ENCODE results near the gene HMCN1. TPM values are rescaled to one million over a fixed set of nuclear protein-coding genes. Genes with fewer than 3 reads are reported as not detected.

HMCN1 gene
- total RNA-seq, 3 donors from 2014 or later, result 2.0 to 8.6 (median 3.4) TPM

GRCh38 chr1:186220067-186220466, 485.9 kb downstream of the HMCN1 start:
- Histone ChIP-seq H3K36me3 (ENCODE audit: low read depth) (no peaks in the 10 kb centered on the region), H3K4me1 (ENCODE audit: low read depth) (no peaks in the 10 kb centered on the region), H3K4me3 (no peak overlapping the region), H3K9me3 (no peaks in the 10 kb centered on the region)
- DNase-seq (no peak), ATAC-seq (no peak)
- intact Hi-C loops (cut with DNase I, micrococcal nuclease), result no loop called here
- TF ChIP-seq, protein P1, sequence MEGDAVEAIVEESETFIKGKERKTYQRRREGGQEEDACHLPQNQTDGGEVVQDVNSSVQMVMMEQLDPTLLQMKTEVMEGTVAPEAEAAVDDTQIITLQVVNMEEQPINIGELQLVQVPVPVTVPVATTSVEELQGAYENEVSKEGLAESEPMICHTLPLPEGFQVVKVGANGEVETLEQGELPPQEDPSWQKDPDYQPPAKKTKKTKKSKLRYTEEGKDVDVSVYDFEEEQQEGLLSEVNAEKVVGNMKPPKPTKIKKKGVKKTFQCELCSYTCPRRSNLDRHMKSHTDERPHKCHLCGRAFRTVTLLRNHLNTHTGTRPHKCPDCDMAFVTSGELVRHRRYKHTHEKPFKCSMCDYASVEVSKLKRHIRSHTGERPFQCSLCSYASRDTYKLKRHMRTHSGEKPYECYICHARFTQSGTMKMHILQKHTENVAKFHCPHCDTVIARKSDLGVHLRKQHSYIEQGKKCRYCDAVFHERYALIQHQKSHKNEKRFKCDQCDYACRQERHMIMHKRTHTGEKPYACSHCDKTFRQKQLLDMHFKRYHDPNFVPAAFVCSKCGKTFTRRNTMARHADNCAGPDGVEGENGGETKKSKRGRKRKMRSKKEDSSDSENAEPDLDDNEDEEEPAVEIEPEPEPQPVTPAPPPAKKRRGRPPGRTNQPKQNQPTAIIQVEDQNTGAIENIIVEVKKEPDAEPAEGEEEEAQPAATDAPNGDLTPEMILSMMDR (IDR thresholded peaks at IDR 0.05), result no peak

- Histone ChIP-seq H3K9me3 (no peaks in the 10 kb centered on the region), H3K4me3 (no peak overlapping the region), H3K4me1 (ENCODE audit: low read depth) (no peaks in the 10 kb centered on the region), H3K36me3 (ENCODE audit: low read depth) (no peaks in the 10 kb centered on the region)
- intact Hi-C loops (cut with DNase I, micrococcal nuclease), result no loop called here
- DNase-seq (no peak), ATAC-seq (no peak)
- TF ChIP-seq, protein P1 (IDR thresholded peaks at IDR 0.05), result no peak
These were observed 486.7 kb downstream of the HMCN1 start for GRCh38 chr1:186220911-186221310.

DNA sequence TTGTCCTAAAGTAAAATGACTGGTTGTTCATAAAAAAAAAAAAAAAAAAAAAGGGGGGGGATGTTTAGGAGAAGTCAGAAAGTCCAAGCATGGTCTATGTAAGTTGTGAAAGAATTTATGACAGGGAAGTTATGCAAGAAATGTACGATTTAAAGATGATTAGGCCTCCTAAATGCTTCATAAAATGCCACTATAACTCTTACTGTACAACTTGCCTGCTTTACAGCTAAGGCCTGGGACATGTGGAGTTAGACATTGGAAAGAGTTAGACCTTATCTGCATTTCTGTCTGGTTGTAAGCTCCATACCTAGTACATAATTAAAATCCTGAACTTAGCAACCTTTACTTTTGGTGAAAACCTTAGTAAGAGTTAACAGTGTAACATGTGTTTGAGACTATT, 490.9 kb downstream of the HMCN1 start:
- Histone ChIP-seq H3K4me1 (ENCODE audit: low read depth) (no peaks in the 10 kb centered on the region), H3K4me3 (no peak overlapping the region), H3K9me3 (no peaks in the 10 kb centered on the region), H3K36me3 (ENCODE audit: low read depth) (no peaks in the 10 kb centered on the region)
- TF ChIP-seq, protein P1 (IDR thresholded peaks at IDR 0.05), result no peak
- intact Hi-C loops (cut with DNase I, micrococcal nuclease), result no loop called here
- DNase-seq (no peak), ATAC-seq (no peak)

DNA sequence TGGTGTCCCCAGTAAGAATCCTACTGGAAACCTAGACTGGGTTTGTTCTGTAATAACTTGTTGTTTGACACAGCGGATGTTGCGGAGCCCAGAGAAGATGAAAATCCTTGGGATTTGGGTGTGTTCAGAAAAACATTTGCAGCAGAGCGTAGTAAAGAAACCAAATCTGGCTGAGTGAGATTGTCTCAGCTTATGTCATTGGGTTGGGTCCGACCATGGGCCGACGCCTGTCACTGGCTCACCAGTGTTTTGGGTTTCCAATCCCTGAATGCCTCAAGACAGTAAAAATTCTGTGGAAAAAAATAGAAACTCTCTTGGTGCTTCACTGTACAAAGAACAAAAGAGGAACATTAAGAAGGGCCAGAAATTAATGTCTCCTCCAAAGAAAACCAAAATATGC, 494.6 kb downstream of the HMCN1 start:
- Histone ChIP-seq H3K9me3 (no peaks in the 10 kb centered on the region), H3K4me1 (ENCODE audit: low read depth) (no peaks in the 10 kb centered on the region), H3K4me3 (no peak overlapping the region), H3K36me3 (ENCODE audit: low read depth) (no peaks in the 10 kb centered on the region)
- ATAC-seq, result no peak
- intact Hi-C loops (cut with DNase I, micrococcal nuclease), result loop anchor here in 1 of 2 donors (2.0 kb wide), 1 partner anchor 76 kb away; no protein-coding TSS in a partner anchor
- DNase-seq, result no peak
- TF ChIP-seq, protein P1 (IDR thresholded peaks at IDR 0.05), result no peak

GRCh38 chr1:186231861-186232436, 497.8 kb downstream of the HMCN1 start:
- TF ChIP-seq, protein P1 (IDR thresholded peaks at IDR 0.05), result no peak
- no peaks in the 10 kb centered on the region for H3K4me1 ChIP-seq (ENCODE audit: low read depth)
- intact Hi-C loops (cut with DNase I, micrococcal nuclease), result no loop called here
- no peak overlapping the region for H3K4me3 ChIP-seq
- no peak for ATAC-seq
- H3K9me3 ChIP-seq, result no peaks in the 10 kb centered on the region
- DNase-seq, result no peak
- no peaks in the 10 kb centered on the region for H3K36me3 ChIP-seq (ENCODE audit: low read depth)

Measured in mucosa of descending colon (tissue), 3 donors.